ENCODE data around the gene COL2A1.

DNA sequence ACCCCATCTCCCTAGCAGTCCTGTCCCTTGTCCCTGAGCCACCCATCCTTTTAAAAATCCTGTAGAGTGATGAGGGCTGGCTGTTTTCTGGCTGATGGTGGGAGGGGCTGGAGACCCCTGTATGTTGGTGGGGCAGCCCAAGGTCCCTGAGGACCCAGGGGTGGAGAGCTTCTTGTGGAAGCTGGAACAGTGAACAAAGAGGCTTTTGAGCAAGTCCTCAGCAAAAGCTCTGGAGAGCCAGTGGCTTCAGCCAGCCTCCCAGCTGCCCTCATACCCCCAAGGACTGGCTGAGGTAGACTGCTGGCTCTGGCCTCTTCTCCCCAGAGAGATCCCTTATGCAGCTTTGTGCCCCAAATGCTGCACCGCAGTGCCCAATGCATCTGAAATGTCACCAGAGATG, 29.2 kb upstream of the COL2A1 start:
- TF ChIP-seq EZH2 (IDR thresholded peaks at IDR 0.05; ENCODE audit: insufficient read depth, poor library complexity, severe bottlenecking) (no peak), EZH2phosphoT487 (IDR thresholded peaks at IDR 0.05; ENCODE audit: insufficient read depth, low read depth) (no peak)
